HG03558 (cell line): ENCODE data around the gene PAX5.
A peak's percentile ranks its signal among the peaks of the same experiment; 100 is the strongest.

Source experiments
- ATAC-seq: cut with Tn5 transposase; IDR thresholded peaks from one replicate; pipeline ENCODE4 v1.9.1; 2021; ENCODE audit warnings: moderate number of reproducible peaks; ENCODE audit not compliant: unreplicated experiment; ENCODE audit errors: extremely low read depth

PAX5 gene

DNA sequence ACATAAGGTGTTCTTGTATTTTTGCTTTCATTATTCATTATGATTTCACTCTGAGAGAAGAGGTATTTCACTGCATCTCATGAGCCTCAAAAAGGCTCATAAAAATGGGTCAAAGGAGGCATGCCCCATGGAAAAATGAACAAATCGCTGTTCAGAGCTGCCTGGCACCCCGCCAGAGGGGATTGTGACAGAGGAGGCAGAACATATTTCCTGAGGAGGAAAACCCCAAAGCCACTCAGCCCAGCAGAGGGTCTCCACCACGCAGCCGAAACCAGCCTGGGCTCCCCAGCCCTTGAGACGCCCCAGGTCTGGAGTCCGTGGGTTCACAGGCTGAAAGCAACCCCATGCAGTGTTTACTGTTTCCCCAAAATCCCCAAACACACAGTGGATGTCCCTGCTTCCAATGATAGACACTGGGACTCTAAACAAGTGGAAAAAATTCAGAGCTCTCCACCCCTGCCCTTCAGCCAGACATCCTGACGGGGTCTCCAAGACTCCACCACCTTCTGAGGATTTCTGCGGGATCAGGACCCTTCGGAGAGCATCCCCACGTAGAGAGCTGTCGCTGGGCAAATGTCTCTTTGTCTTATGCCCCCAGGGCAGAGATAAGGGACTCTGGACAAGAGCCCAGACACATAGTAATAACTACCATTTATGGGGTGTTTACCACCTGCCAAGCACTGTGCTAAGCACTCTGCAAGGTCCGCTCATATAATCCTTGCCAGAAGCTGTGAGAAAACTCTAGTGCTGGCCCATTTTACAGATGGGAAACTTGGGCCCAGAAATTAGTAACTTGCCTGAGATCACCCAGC is 122.3 kb downstream of the PAX5 start:
- ATAC-seq = no peak

DNA sequence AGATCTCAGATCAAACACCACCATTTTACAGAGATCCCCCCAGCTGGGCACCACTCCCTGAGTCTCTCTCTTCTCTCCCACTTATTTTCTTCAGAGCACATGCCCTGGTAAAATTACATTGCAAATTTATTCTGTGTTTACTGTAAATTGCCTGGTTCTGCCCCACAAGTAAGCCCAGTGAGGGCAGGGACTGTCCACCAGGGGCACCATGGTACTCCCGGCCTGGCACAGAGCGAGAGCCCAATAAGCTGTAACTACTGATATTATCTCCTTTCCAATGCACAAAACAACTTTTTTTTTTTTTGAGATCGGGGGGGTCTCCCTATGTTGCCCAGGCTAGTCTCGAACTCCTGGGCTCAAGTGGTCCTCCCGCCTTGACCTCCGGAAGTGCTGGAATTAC is 123.0 kb downstream of the PAX5 start:
- no peak for ATAC-seq

DNA sequence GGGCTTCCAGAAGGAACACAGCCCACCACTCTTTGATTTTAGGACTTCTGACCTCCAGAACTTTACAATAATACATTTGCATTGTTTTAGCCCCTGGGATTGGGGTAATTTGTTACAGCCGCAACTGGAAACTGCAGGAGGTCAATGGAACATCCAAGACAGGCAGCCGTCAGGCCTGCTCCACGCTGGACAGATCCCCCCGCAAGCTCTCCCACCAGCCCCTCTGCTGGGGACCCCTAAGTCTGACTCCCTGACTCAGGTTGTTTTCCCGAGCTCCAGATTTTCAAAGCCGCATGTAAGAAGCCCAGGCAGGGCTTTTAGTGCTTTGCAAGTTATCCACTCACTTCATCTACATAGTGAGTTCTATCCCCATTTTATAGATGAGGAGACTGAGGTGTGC is 127.6 kb downstream of the PAX5 start:
- no peak for ATAC-seq

DNA sequence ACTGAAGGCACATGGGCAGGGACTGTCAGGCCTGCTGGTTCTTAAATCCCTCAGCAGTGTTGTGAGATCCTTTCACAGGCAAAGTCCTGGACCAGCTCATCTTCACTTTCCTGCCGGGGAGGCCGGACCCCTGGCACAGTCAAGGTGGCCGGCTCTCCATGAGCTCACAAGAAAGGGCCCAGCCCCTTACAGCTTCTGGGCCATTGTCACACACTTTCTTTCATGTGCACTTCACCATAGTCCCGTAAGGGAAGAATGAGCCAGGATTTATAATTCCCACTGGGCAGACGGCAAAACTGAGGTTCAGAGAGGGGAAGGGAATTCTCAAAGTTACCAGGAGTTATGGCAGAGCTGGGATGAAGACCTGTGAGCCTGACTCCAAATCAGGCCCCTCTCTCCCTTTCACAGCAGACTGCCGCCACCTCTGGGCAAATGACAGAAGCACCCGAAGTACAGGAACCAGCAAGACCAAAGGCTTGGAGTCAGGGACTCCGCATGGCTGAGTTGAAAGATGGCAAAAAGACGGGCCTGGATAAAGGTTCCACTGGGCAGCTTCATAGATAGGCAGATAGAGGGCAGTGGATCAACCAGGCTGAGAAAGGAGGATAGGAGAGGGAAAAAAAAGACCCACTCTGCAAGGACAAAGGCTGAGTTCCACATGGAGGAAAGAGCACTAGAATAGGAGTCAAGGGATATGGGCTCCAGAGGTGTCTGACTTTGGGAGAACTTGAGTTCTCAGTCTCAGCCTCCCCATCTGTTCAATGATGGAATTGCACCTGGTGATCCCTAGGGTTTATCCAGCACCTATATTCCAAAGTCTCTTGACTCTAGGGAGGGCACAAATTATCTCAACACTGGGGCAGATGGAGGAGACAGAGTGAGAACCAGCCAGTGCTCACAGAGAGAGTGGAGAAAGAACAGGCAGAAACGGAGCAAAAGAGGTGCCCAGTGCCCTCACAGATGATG is 128.7 kb downstream of the PAX5 start:
- no peak for ATAC-seq

DNA sequence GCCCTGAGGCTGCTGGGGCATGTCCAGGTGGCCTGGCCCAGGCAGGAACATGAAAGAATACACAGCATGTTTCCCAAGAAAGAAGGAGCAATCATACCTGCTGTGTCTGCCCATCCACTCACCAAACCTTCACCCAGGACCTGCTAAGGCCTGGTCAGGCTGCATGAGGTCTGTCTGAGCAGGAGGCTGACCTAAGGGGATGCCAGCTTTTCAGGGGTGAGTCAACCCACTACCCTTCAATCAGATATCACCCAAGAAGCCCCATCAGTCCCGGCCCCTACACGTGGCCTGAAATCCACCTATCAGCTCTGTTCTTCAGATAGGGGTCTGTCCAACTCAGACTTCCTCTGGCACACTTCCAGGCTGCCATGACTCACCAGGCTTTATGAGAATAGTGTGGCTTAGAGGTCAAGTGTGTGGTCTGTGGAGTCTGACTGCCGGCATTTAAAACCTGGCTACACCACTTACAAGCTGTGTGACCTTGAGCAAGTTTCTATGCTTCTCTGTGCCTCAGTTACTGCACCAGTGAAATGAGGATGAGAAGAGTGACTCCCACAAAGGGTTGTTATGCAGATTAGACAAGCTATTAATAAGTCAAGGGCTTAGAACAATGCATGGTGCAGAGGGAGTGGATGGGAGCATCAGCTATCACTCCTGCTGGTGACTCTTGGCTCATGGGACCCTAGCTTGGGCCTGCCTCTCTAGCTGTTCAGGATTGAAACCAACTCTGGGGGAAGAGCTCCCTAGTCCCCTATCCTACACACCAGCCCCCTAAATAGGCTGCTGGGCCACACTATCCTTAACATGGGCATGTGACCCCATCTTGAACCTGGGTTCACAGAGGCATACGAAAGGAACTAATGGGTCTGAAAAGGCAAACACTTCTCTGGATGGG is 130.3 kb downstream of the PAX5 start:
- ATAC-seq = peak; percentile 50

DNA sequence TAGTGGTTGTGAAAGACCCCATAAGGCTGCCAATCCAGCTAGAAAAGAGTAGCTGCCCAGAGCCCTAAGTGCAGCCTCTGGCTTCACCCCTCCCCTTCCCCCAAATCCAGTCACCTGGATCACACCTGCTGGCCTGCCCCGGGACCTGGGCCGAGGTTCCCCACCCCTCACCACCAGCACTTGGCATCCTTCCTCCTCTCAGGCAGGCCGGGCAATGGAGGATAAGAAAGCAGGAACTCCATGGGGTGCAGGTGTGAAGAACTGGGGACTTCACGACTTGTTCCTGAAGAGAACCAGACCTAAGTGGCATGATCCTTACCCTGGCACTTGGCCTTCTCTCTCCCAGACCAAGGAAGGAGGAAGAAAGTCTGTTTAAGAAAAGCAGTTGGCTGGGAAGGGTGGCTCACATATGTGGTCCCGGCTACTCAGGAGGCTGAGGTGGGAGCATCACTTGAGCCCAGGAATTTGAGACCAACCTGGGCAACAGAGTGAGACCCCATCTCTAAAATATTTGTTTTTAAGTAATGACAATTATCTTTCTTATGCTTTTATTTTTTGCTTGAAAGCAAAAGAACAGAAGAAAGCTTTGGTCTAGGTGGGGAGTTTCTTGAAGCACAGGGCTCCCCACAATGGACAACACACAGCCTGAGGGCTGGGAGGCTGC is 131.1 kb downstream of the PAX5 start:
- no peak for ATAC-seq

DNA sequence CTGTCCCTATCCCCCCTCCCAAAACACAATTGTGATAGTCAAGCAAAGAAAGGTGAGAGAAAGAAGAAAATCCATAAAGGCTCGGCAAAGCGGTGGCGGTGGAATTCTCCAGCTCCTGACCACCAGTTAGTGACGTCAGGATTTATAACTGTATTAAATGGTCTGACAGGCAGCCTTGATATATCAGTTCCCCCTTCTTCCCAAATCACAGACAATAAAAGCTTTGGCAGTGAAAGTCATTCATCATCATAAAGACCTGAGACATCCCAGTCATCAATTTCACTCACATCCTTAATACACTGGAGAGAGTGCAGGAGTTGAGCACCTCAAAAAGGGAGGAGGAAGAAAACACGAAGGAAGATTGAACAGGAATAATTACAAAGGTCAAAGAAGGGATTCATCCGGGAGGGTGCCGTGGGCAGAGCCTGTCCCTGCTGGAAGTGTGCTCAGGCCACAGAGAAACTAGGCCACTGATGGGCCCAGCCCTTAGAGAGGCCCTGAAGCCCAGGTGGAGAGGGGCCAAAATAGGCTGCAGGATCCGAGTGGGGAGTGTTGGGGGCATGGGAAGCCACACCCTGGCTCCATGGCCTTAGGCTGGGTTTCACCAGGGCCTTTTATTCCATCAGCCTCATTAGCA is 131.9 kb downstream of the PAX5 start:
- no peak for ATAC-seq

DNA sequence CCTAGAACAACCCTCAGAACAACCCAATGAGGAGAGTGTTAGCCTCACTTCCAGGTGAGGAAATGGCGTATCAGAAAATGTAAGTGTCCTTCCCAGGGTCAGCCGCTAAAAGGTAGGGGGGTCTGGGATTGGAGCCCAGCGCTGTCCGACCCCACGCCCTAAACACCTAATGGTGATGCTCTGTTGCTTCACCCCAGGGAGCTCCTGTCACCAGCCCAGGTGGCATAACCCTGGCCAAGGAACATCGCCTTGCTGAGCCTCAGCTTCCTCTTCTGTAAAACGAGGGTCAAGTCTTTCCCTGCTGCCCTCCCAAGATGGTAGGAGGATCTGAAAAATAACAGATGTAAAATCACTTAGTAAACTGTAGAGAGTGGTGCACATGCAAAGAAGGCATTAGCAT is 132.5 kb downstream of the PAX5 start:
- no peak for ATAC-seq

DNA sequence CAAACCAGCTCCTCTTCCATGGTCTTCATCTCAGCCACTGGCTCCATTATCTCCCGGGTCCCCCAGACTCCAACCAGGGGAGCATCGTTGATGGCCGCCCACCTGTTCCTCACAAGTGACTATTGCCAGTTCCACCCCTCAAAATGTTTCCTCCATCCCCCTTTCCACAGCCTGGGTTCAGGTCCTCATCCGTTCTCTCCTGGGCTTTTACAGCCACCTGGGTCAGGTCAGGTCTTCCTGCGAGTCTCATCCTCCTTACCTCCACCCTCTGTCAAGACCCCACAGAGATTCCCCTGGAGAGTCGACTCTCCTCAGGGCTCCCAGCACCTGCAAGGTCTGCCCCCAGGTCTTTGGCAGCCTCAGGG is 133.2 kb downstream of the PAX5 start:
- ATAC-seq = no peak

DNA sequence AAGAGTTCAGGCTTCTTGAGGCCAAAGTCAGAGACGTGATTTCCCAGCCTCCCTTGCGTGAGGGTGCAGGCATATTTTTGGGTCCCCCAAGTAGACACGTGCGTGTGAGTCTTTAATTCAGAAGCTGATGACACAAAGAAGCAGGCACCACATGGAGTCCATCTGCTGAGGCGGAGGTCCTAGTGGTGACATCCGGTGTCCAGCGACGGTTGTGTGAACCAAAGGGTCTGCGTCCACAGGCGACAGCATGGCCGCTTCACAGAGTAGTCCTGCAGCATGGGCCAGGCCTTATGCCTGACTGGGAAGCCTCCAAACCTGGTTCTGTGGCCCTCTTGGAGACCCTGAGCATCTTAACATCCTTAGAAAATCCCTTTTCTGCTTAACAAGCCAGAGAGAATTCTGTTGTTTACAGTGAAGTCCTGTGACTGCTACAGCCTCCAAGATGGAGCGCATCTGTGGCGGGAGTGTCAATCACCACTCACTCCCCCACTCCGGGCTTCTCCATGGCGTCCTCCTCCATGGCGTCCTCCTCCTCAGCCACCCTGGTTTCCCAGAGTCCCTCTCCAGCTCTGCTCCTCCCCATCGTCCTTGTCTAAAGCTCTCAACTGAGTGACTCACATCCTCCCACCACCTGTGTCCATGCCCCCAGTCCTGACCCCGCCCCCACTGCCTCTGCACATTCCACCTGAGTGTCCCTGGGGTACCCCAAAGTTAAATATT is 133.8 kb downstream of the PAX5 start:
- ATAC-seq = no peak

DNA sequence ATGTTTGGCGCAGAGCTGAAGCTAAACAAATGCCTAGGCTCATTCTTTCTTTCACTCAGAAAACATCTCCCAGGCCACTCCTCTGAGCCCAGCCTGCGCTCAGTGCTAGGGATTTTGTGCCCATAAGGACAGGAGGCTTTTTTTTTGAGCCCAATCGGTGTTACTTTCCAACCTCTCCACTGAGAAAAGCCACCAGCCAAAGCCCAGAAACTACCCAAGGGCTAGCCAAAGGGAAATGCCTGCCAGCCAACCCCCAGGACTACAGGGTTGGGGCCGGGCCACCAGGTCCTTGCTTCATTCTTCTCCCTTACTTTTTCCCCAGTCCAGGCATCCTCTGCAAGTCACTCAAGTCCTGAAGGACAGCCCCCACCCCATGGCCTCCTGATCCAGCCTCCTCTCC is 134.7 kb downstream of the PAX5 start:
- no peak for ATAC-seq

DNA sequence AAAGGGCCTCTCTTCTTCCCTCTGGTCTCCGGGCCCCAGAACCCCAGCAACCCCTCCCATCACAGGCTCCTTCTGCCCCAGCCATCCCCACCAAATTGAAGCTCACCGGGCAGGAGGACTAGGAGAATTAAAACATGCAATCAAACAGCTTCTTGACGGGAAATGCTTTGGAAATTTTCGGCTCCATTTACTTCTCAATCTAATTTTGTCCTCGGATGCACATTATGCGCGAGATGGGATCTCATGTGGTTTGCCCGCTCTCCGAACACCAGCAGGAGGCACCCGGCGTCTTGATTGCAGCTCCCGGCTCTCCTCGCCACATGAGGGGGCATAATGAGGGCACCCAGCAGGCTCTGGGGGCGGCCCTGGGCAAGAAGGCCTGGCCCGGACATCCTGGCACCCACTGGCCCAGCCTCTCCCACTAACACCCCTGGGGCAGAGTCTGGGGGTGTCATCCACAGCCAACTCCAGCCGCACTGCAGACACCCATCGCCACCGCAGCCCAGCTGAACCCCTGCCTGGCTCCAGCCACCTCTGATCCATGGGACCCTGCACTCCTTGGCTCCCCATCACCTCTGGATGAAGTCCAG is 135.5 kb downstream of the PAX5 start:
- ATAC-seq = no peak

DNA sequence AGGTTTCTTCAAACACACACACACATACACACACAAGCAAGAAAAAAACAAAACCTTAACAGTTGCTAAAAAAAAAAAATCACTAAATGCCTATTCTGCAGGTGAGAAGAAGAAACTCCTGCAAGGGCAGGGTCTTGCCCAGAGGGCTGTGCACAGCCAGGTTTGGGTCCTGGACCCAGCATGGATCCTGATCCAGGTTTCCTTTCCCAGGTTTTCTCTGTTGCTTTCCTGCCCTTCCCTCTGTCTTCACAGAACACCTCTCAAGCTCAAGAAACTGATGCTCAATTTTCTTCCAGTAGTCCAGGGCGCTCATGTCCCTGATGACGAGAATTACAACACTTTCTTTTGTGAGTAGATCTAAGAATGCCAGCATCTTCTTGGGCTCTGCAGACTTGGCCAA is 136.6 kb downstream of the PAX5 start:
- ATAC-seq = no peak

DNA sequence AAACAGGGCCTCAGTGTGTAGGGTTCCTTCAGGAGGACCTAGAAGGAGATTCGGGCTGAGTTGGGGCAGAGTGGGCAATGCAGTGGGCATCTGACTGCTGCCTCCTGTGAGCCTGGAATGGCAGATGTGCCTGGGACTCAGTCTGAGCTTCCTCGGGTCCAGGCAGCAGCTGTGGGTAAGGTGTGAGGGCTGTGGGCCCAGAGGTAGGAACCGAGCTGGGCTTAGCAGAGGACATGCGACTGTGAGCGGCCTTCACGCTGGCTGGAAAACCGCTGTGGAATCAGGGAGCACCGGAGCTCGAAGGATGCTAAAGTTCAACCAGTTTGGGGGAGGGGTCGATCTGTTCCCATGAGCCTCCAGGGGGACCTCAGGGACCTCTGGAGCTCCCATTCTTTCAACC is 137.0 kb downstream of the PAX5 start:
- no peak for ATAC-seq

DNA sequence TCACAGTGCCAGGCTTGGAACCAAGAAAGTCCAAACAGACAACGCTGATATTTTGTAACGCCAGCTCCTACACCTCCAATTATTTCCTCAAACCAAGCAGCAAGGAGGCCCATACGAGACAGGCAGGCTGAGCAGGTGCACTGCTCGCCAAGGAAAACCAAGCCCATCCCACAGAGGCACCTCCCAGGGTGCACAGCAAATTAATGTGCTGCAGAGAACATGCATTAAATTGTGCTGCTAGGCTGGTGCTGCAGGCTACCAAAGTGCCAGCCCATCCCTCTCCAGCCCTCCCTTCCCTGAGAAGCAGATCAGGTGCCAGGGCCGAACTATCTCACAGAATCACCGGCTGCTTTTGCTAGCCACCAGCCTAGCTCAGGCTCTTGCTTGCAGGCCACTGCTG is 137.8 kb downstream of the PAX5 start:
- no peak for ATAC-seq

DNA sequence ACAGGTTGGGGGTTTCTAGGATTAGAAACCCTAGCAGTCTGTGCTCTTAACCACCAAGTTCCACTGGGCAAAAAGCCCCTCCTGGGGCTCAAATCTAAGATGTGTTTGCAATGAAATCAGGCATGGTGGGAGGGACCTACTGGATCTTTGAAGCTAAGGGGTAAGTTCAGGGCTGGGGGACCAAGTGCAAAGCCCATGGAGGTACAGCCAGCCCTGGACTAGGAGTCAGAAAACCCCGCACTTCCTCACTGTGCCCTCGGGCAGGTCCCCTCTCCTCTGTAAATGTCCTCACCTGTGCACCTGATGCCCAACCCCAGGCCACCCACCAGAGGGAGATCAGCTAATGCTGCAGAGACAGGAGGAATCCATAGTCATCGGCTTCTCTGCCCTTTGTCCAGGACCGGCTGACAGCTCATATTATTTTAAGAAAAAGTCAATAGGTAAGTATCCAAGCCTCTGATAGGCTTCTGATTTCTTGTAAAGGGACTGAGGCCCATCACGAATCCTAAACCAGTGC is 138.3 kb downstream of the PAX5 start:
- ATAC-seq = no peak

DNA sequence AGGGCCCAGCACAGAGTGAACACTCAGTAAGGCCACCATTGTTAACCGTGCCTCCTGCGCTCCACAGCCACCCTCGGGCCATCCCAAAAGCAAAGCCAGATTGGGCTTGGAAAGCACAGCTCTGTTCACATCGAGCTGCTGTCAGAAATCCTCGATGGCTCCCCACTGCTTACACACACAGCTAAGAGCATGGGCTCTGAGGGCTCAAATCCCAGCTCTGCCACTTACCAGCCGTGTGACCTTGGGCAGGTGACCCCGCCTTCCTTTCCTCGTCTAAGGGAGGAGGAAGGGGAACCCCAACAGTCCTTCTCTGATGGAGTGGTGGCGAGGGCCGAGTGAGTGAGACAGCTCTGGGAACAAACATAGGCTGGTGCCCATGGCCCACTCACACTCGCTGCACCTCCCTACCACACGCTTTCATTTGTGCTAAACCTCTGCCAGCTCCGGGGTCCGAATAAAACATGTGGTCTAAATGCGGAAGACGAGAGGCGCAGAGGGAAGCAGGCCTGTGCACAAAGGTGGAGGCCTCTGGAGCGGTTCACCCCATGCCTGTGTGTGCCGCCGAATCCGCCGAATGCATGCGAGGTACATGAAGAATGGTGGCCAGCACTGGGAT is 139.3 kb downstream of the PAX5 start:
- ATAC-seq = no peak

DNA sequence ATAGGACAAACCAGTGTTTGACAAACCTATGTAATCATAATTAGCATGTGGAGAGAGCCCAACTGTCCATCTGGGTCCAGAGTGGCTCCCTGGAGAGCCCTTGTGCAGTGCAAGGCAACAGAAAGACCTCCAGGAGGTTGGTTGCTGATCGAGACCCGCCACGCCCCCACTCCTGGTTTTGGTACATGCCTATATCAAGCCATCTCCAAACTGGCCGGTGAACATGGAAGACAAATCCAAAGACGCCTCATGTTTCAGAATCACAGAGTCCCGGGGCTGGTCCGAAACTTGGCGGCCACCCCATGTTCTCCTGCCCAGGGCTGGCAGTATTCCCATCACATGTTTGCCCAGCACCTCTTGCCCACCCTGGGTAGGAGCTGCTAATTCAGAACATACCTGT is 140.2 kb downstream of the PAX5 start:
- ATAC-seq = no peak
